Measurements from ENCODE around the gene PHF20. TPM values are rescaled to one million over a fixed set of nuclear protein-coding genes. Genes with fewer than 3 reads are reported as not detected.
A peak's percentile ranks its signal among the peaks of the same experiment; 100 is the strongest.

Gene PHF20
- total RNA-seq, 1 experiment from 2014 or later, result 65.8 TPM

DNA sequence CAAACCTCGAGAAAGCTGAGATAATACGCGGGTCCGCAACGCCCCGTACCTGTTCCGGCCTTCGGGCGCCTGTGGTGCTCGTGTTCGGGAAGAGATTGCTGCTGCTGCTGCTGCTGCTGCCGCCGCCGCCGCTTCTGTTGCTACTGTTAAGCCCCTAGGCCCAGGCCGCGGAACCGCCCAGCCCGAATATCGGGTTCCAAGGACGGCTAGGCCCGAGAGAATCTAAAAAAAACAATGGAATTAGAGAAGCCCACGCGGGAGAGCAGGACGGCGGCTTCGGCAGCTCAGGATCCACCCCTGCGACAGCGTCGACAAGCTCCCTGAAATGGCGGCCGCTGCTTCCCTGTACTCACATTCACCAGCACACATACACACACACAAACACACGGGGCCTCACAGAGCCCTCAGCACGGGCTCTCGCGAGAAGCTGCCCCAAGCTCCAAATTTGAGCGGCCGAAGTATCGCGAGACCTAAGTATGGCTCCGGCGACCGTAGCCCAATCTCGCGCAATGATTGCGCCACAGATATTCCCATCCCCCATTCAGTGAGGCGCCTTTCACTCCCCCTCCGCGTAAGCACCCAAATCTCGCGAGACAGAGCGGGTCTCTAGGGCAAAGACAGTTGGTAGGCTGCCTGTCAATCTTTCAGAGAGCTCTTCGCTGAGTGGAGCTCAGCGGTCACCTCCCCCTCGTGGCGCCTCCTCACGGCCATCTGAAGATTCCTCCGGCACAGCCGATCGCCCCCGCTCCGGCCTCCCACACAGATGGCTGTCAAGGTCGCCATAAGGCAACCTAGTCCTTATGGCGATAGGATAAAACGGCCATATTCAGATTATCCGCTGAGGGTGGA is 29.7 kb upstream of the PHF20 start, which contains the start of gene RBM39:
TSS of gene RBM39 (minus strand) at position 369 of the 849 bp plus-strand sequence. CDS start 1,386 bp downstream, outside the sequence.
- DNase-seq (ENCODE audit: low spot score) (peak; percentile 99), ATAC-seq (peak; percentile 94)
- ChIA-PET CTCF (interaction anchor here (0.6 to 2.9 kb wide), 19 partner anchors 14 to 766 kb away, joined by 3 to 20 read pairs (median 4); partner anchors contain the start of genes ERGIC3, NFS1, PHF20 and ROMO1), POLR2A (interaction anchor here (0.6 to 2.2 kb wide), 34 partner anchors 9 to 657 kb away, joined by 3 to 44 read pairs (median 6); partner anchors contain the start of genes CEP250, CPNE1, ERGIC3 and NFS1)
- no peaks in the 10 kb centered on the region for H3K27me3 Mint-ChIP-seq (ENCODE audit: low read depth)
- H3K9me3 Mint-ChIP-seq, result peaks cover 4% of the 10 kb centered on the region; the same call in 1 of the 2 replicates
- H3K4me1 Mint-ChIP-seq, result peaks cover 29% of the 10 kb centered on the region
- H3K27ac Mint-ChIP-seq, result peak within 1 kb of the TSS; percentile 100
- H3K4me3 Mint-ChIP-seq, result peak within 1 kb of the TSS; percentile 98
- peaks cover 43% of the 10 kb centered on the region for H3K36me3 Mint-ChIP-seq
- TF ChIP-seq SMAD3 (CRISPR knock-in tag; IDR thresholded peaks at IDR 0.05; ENCODE audit: borderline replicate concordance) (no peak), ZNF219 (CRISPR knock-in tag; IDR thresholded peaks at IDR 0.05; ENCODE audit: borderline replicate concordance) (no peak), JUN (CRISPR knock-in tag; IDR thresholded peaks at IDR 0.05) (peak; percentile 6; the same call in 1 of the 2 replicates), TEAD1 (CRISPR knock-in tag; IDR thresholded peaks at IDR 0.05) (0 out of 2 replicates have a peak, but pooled peaks have one; percentile 16), HMGA2 (CRISPR knock-in tag; IDR thresholded peaks at IDR 0.05) (peak; percentile 34; the same call in 1 of the 2 replicates), ZNF232 (CRISPR knock-in tag; IDR thresholded peaks at IDR 0.05) (peak; percentile 63; the same call in 1 of the 2 replicates), GABPB1 (CRISPR knock-in tag; IDR thresholded peaks at IDR 0.05) (peak; percentile 99), GRHL2 (CRISPR knock-in tag; IDR thresholded peaks at IDR 0.05; ENCODE audit: insufficient replicate concordance, severe bottlenecking) (no peak), NFE2L1 (CRISPR knock-in tag; IDR thresholded peaks at IDR 0.05) (peak; percentile 26; the same call in 1 of the 2 replicates), SP1 (CRISPR knock-in tag; conservative IDR thresholded peaks at IDR 0.05) (peak; percentile 83), FOXJ3 (CRISPR knock-in tag; IDR thresholded peaks at IDR 0.05; ENCODE audit: borderline replicate concordance) (0 out of 2 replicates have a peak, but pooled peaks have one; percentile 10), MYBL2 (CRISPR knock-in tag; IDR thresholded peaks at IDR 0.05) (peak; percentile 60; the same call in 1 of the 2 replicates), NFYB (CRISPR knock-in tag; conservative IDR thresholded peaks at IDR 0.05; ENCODE audit: low read depth) (peak; percentile 91), CREM (CRISPR knock-in tag; IDR thresholded peaks at IDR 0.05) (peak; percentile 84; the same call in 1 of the 2 replicates), SMAD4 (CRISPR knock-in tag; IDR thresholded peaks at IDR 0.05) (peak; percentile 73; the same call in 1 of the 2 replicates), PRRX2 (CRISPR knock-in tag; IDR thresholded peaks at IDR 0.05) (no peak), FOXK1 (CRISPR knock-in tag; IDR thresholded peaks at IDR 0.05) (peak; percentile 75), EMX1 (CRISPR knock-in tag; IDR thresholded peaks at IDR 0.05) (0 out of 2 replicates have a peak, but pooled peaks have one; percentile 11), ETV6 (CRISPR knock-in tag; IDR thresholded peaks at IDR 0.05) (peak; percentile 73; the same call in 1 of the 2 replicates)
- TF ChIP-seq, protein P1, sequence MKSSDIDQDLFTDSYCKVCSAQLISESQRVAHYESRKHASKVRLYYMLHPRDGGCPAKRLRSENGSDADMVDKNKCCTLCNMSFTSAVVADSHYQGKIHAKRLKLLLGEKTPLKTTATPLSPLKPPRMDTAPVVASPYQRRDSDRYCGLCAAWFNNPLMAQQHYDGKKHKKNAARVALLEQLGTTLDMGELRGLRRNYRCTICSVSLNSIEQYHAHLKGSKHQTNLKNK (CRISPR knock-in tag; IDR thresholded peaks at IDR 0.05), result 0 out of 2 replicates have a peak, but pooled peaks have one; percentile 36
- TF ChIP-seq, protein P2, sequence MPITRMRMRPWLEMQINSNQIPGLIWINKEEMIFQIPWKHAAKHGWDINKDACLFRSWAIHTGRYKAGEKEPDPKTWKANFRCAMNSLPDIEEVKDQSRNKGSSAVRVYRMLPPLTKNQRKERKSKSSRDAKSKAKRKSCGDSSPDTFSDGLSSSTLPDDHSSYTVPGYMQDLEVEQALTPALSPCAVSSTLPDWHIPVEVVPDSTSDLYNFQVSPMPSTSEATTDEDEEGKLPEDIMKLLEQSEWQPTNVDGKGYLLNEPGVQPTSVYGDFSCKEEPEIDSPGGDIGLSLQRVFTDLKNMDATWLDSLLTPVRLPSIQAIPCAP (CRISPR knock-in tag; IDR thresholded peaks at IDR 0.05), result 0 out of 2 replicates have a peak, but pooled peaks have one; percentile 29
- TF ChIP-seq, protein P3, sequence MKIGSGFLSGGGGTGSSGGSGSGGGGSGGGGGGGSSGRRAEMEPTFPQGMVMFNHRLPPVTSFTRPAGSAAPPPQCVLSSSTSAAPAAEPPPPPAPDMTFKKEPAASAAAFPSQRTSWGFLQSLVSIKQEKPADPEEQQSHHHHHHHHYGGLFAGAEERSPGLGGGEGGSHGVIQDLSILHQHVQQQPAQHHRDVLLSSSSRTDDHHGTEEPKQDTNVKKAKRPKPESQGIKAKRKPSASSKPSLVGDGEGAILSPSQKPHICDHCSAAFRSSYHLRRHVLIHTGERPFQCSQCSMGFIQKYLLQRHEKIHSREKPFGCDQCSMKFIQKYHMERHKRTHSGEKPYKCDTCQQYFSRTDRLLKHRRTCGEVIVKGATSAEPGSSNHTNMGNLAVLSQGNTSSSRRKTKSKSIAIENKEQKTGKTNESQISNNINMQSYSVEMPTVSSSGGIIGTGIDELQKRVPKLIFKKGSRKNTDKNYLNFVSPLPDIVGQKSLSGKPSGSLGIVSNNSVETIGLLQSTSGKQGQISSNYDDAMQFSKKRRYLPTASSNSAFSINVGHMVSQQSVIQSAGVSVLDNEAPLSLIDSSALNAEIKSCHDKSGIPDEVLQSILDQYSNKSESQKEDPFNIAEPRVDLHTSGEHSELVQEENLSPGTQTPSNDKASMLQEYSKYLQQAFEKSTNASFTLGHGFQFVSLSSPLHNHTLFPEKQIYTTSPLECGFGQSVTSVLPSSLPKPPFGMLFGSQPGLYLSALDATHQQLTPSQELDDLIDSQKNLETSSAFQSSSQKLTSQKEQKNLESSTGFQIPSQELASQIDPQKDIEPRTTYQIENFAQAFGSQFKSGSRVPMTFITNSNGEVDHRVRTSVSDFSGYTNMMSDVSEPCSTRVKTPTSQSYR (CRISPR knock-in tag; IDR thresholded peaks at IDR 0.05), result peak; percentile 96
- TF ChIP-seq, protein P4, sequence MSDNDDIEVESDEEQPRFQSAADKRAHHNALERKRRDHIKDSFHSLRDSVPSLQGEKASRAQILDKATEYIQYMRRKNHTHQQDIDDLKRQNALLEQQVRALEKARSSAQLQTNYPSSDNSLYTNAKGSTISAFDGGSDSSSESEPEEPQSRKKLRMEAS (CRISPR knock-in tag; IDR thresholded peaks at IDR 0.05), result peak; percentile 87
- TF ChIP-seq, protein P5, sequence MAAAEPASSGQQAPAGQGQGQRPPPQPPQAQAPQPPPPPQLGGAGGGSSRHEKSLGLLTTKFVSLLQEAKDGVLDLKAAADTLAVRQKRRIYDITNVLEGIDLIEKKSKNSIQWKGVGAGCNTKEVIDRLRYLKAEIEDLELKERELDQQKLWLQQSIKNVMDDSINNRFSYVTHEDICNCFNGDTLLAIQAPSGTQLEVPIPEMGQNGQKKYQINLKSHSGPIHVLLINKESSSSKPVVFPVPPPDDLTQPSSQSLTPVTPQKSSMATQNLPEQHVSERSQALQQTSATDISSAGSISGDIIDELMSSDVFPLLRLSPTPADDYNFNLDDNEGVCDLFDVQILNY (CRISPR knock-in tag; IDR thresholded peaks at IDR 0.05), result peak; percentile 70; the same call in 1 of the 2 replicates
- TF ChIP-seq, protein P6, sequence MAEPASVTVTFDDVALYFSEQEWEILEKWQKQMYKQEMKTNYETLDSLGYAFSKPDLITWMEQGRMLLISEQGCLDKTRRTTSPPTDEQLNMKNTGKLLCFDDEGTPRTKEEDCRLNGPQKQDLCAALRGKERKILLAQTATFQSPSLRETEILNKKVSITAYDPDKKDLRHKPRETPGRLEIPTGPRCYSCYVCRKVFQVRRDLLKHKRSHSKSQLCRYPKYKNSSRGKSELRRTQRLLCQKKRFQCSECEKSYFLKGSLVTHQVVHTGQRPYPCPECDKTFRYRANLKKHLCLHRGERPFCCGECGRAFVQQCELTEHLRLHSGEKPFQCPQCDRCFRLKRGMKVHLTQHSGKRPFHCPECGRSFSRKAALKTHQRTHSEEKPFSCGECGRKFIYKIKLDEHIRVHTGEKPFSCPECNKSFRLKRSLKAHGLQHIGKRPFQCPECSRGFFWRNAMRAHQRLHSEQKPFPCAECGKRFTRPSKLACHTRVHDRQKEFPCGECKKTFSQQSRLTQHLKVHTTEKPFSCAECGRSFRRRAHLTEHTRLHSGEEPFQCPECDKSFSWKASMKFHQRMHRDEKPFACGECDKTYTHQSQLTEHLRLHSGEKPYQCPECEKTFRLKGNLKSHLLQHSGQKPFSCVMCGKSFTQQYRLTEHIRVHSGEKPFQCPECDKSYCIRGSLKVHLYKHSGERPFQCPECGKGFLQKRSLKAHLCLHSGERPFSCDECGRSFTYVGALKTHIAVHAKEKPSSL (CRISPR knock-in tag; conservative IDR thresholded peaks at IDR 0.05), result no peak
- TF ChIP-seq, protein P7, sequence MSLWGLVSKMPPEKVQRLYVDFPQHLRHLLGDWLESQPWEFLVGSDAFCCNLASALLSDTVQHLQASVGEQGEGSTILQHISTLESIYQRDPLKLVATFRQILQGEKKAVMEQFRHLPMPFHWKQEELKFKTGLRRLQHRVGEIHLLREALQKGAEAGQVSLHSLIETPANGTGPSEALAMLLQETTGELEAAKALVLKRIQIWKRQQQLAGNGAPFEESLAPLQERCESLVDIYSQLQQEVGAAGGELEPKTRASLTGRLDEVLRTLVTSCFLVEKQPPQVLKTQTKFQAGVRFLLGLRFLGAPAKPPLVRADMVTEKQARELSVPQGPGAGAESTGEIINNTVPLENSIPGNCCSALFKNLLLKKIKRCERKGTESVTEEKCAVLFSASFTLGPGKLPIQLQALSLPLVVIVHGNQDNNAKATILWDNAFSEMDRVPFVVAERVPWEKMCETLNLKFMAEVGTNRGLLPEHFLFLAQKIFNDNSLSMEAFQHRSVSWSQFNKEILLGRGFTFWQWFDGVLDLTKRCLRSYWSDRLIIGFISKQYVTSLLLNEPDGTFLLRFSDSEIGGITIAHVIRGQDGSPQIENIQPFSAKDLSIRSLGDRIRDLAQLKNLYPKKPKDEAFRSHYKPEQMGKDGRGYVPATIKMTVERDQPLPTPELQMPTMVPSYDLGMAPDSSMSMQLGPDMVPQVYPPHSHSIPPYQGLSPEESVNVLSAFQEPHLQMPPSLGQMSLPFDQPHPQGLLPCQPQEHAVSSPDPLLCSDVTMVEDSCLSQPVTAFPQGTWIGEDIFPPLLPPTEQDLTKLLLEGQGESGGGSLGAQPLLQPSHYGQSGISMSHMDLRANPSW (CRISPR knock-in tag; conservative IDR thresholded peaks at IDR 0.05; ENCODE audit: low read depth), result no peak
